Measurements from ENCODE around the gene CACNA1F.

- TF ChIP-seq CTCF (IDR thresholded peaks at IDR 0.05) (no peak), SIN3A (IDR thresholded peaks at IDR 0.05; ENCODE audit: borderline replicate concordance, insufficient read depth, low read depth, low read length) (no peak)
These were observed 53.8 kb downstream of the CACNA1F start for GRCh38 chrX:49179358-49179757.
